ENCODE data around the gene HTT. TPM values are rescaled to one million over a fixed set of nuclear protein-coding genes. Genes with fewer than 3 reads are reported as not detected.

Gene HTT
- total RNA-seq, 2 donors from 2014 or later, result 18.1 to 30.5 TPM

DNA sequence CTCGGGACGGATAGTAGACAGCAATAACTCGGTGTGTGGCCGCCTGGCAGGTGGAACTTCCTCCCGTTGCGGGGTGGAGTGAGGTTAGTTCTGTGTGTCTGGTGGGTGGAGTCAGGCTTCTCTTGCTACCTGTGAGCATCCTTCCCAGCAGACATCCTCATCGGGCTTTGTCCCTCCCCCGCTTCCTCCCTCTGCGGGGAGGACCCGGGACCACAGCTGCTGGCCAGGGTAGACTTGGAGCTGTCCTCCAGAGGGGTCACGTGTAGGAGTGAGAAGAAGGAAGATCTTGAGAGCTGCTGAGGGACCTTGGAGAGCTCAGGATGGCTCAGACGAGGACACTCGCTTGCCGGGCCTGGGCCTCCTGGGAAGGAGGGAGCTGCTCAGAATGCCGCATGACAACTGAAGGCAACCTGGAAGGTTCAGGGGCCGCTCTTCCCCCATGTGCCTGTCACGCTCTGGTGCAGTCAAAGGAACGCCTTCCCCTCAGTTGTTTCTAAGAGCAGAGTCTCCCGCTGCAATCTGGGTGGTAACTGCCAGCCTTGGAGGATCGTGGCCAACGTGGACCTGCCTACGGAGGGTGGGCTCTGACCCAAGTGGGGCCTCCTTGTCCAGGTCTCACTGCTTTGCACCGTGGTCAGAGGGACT lies 168.8 kb downstream of the HTT start:
- peaks cover 21% of the 10 kb centered on the region for H3K36me3 ChIP-seq
- TF ChIP-seq, protein P1, sequence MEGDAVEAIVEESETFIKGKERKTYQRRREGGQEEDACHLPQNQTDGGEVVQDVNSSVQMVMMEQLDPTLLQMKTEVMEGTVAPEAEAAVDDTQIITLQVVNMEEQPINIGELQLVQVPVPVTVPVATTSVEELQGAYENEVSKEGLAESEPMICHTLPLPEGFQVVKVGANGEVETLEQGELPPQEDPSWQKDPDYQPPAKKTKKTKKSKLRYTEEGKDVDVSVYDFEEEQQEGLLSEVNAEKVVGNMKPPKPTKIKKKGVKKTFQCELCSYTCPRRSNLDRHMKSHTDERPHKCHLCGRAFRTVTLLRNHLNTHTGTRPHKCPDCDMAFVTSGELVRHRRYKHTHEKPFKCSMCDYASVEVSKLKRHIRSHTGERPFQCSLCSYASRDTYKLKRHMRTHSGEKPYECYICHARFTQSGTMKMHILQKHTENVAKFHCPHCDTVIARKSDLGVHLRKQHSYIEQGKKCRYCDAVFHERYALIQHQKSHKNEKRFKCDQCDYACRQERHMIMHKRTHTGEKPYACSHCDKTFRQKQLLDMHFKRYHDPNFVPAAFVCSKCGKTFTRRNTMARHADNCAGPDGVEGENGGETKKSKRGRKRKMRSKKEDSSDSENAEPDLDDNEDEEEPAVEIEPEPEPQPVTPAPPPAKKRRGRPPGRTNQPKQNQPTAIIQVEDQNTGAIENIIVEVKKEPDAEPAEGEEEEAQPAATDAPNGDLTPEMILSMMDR (IDR thresholded peaks at IDR 0.05), result no peak
- no peaks in the 10 kb centered on the region for H3K4me1 ChIP-seq
- H3K27me3 ChIP-seq, result no peaks in the 10 kb centered on the region
- DNase-seq (ENCODE audit: low spot score), result no peak
- H3K9me3 ChIP-seq, result no peaks in the 10 kb centered on the region
- H3K4me3 ChIP-seq, result no peak overlapping the region
- H3K27ac ChIP-seq, result no peak overlapping the region

DNA sequence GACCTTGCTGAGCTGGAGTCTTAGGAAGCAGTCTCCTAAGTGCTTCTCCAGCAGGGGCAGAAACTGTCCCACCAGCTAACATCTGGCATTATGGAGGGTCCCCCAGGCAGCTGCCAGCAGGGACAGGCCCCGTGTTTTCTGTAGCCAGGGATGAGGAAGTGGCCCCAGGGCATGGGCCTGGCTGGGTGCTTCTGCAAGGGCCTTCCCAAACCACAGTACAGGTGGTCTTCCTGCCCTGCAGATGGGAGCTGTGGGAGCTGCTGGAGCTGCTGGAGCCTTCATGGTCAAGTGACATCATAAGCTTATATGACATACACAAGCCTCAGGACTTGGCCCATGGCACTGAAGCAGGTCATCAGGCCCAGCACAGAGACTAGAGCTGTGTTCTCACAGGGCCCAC lies 169.5 kb downstream of the HTT start:
- H3K4me3 ChIP-seq, result no peak overlapping the region
- no peaks in the 10 kb centered on the region for H3K4me1 ChIP-seq
- no peak for DNase-seq (ENCODE audit: low spot score)
- peaks cover 13% of the 10 kb centered on the region for H3K36me3 ChIP-seq
- TF ChIP-seq, protein P1 (IDR thresholded peaks at IDR 0.05), result no peak
- H3K27ac ChIP-seq, result no peak overlapping the region
- H3K9me3 ChIP-seq, result no peaks in the 10 kb centered on the region
- no peaks in the 10 kb centered on the region for H3K27me3 ChIP-seq

DNA sequence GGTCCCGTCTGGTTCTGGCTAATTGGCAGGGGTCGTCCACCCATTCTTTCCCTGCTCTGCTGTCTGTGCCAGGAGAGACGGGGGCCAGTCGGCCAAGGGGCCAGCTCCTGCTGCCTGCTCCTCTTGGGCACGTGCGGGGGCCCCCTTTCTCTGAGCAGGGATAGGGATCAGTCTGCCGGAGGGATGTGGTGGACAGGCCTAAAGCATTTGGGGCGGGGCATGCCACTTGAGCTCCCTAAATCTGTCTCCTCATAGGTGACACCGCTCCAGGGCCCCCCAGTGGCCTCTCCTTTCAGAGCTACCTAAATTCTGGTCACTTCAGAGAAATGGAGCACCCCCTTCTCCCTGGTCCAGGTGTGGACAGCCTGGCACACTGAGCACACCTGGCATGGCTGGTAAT lies 170.3 kb downstream of the HTT start:
- H3K9me3 ChIP-seq, result no peaks in the 10 kb centered on the region
- DNase-seq (ENCODE audit: low spot score), result no peak
- H3K36me3 ChIP-seq, result peaks cover 8% of the 10 kb centered on the region
- no peaks in the 10 kb centered on the region for H3K27me3 ChIP-seq
- no peaks in the 10 kb centered on the region for H3K4me1 ChIP-seq
- H3K27ac ChIP-seq, result no peak overlapping the region
- no peak overlapping the region for H3K4me3 ChIP-seq
- TF ChIP-seq, protein P1 (IDR thresholded peaks at IDR 0.05), result no peak

DNA sequence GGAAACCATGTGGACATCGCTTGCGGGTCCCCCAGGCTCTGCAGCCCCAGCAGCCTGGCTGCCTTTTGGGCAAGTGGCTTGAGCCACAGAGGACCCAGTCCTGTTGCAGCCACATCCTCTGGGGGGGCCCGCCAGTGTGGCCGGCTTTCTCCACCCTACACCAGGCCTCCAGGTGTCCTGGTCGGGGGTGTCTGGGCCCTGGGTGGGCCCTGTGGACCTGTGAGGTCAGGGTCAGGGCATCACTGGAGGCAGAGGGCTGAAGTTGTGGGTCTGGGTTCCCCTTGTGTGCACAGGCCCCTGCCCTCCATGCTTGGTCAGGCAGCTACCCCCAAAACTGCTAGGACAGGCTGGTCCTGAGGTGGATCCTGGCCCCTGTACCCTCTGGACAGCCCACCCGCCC lies 171.2 kb downstream of the HTT start:
- Histone ChIP-seq H3K27ac (no peak overlapping the region), H3K4me1 (no peaks in the 10 kb centered on the region), H3K9me3 (no peaks in the 10 kb centered on the region), H3K27me3 (no peaks in the 10 kb centered on the region), H3K36me3 (no peaks in the 10 kb centered on the region), H3K4me3 (no peak overlapping the region)
- DNase-seq (ENCODE audit: low spot score), result no peak
- TF ChIP-seq, protein P1 (IDR thresholded peaks at IDR 0.05), result no peak

DNA sequence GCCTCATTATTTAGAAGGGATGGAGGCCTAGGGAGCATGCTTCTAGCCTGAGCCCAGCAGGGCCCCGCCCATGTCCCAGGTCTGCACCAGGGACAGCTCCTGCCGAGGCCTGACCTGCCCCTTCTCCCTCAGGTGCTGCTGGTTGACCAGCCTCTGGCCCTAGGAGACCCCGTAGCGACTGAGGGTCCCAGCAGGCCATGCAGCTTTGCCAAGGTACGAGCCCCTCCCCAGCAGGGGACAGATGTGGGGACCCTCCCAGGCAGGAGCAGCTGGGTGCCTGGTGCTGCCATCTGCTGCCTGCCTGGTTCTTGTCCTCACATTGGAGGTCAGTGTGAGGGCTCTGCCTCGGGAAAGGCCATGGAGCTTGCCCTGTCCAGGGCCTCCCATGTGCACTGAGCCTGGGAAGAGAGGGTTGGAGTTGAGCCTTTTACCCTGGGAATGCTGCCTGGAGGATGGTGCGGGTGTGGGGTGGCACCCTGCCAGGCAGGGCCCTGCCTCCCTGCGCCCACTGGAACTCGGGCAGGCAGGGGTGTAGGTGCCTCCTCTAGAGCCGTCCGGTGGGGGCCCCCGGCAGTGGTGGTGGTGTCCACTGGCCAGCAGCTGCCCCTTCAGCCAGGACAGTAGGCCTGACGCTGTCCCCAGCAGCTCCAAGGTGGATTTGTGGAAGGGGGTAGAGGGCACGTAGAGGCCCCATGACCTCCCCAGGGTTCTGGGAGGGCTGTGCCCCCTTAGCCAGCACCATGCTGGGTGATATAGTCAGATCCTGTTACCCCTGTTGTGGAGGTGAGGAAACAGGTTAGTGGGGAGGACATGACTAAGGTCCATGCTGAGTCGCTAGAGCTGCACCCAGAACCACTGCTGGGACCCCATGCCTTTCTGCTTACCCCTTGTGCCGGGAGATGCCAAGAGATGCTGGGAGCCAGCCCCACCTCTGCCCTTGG lies 172.2 kb downstream of the HTT start:
- DNase-seq (ENCODE audit: low spot score), result no peak
- no peak overlapping the region for H3K27ac ChIP-seq
- TF ChIP-seq, protein P1 (IDR thresholded peaks at IDR 0.05), result no peak
- no peak overlapping the region for H3K4me3 ChIP-seq
- H3K36me3 ChIP-seq, result no peaks in the 10 kb centered on the region
- H3K9me3 ChIP-seq, result no peaks in the 10 kb centered on the region
- no peaks in the 10 kb centered on the region for H3K27me3 ChIP-seq
- H3K4me1 ChIP-seq, result no peaks in the 10 kb centered on the region
